Measurements from ENCODE around the gene M6PR.

- TF ChIP-seq POLR2A (IDR thresholded peaks at IDR 0.05) = no peak
- TF ChIP-seq CTCF (IDR thresholded peaks at IDR 0.05) = no peak
These were observed 2.3 kb upstream of the M6PR start for GRCh38 chr12:8951744-8952143.
